Subcutaneous adipose tissue (tissue), 4 donors: ENCODE measurements around the gene UGT1A6. TPM values are rescaled to one million over a fixed set of nuclear protein-coding genes. Genes with fewer than 3 reads are reported as not detected.

Experiments
- CTCF ChIP-seq: fragments of 450-650 bp; IDR thresholded peaks from one replicate; pipeline ENCODE4 v1.5.1; 2016; ENCODE audit warnings: low read depth, mild to moderate bottlenecking, control low read depth, antibody characterized with exemption, moderate library complexity
- total RNA-seq, 4 donors: library from RNA; depleted of rRNA; stranded (reverse); fragments of >200 nt; gene quantifications; one replicate each; pipeline ENCODE4 v1.1.0, GENCODE V29; 2016

Gene UGT1A6
- total RNA-seq, 4 donors from 2014 or later = not detected

- no peak for TF ChIP-seq CTCF
Observed at GRCh38 chr2:233674995-233675394, 17.7 kb upstream of the UGT1A6 start.

GRCh38 chr2:233676046-233676445 is 16.6 kb upstream of the UGT1A6 start:
- TF ChIP-seq CTCF = no peak

GRCh38 chr2:233679196-233679595 is 13.5 kb upstream of the UGT1A6 start:
- no peak for TF ChIP-seq CTCF

- no peak for TF ChIP-seq CTCF
Observed at GRCh38 chr2:233680361-233681045, 12.2 kb upstream of the UGT1A6 start.

- no peak for TF ChIP-seq CTCF
Observed at GRCh38 chr2:233681521-233682099, 11.1 kb upstream of the UGT1A6 start, which contains the start of gene UGT1A7. Gene UGT1A7, plus strand, starts transcription at chr2:233681901. Its CDS starts 37 bp downstream, at chr2:233681938.

GRCh38 chr2:233684640-233685039 is 8.1 kb upstream of the UGT1A6 start:
- TF ChIP-seq CTCF = no peak

GRCh38 chr2:233686928-233687327 is 5.8 kb upstream of the UGT1A6 start:
- no peak for TF ChIP-seq CTCF
